ENCODE measurements around the gene PRDX5.

The PRDX5 gene

DNA sequence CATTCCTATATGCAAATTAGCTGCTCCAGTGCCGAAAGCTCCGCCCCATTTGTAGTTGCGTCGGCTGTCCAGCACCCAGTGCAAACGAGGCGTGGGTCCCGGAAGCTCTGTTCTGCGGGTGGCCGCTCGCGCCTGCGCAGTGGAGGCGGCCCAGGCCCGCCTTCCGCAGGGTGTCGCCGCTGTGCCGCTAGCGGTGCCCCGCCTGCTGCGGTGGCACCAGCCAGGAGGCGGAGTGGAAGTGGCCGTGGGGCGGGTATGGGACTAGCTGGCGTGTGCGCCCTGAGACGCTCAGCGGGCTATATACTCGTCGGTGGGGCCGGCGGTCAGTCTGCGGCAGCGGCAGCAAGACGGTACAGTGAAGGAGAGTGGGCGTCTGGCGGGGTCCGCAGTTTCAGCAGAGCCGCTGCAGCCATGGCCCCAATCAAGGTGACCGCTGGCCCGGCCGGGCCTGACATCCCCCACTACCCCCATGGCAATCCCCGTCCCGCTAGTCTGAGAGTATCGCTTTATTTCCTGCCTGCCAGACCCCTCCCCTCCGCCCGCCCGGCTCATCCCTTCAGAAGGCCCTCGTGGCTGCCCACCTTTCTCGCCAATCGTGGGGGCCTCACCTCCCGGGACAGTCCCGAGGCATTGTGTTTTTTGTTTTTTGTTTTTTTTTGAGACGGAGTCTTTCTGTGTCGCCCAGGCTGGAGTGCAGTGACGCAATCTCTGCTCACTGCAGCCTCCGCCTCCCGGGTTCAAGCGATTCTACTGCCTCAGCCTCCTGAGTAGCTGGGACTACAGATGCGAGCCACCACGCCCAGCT lies at the start of gene PRDX5:
PRDX5 (plus strand) TSS at position 161 of the 805 bp plus-strand sequence; CDS start at position 256, 95 bp downstream.
- peak; percentile 87 to 92 for DNase-seq (ENCODE audit: low read depth in 2 of 2)

DNA sequence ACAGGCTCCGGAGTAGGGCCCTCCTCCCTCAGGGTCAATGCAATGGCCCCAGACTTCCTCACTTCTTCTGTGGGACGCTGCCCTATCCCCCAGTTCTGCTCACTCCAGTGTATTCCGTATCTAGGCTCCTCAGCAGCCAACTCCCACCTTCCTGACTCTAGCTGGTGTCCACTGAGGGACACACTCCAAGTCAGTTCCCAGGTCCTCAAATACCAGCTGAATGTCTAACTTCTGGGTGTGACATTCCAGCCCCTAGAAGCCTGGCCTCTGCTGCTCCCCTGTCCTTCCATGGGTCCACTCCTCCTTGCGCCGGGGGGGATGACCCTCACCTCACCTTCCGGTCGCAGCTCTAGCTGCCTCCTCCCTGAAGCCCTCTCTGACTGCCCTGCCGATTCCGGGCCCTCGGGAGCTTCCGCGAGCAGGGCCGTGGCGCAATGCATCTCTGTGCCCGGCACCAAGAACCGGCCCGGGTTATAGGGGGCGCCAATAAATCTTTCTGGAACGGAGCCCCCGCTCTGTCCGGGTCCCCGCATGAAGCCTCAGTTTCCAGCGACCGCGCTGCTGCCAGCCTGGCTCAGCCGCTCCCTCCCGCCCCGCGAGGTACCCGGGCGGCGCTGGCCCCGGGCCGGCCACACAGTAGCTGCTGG lies 48.9 kb upstream of the PRDX5 start:
- DNase-seq (ENCODE audit: low read depth in 2 of 2): peak; percentile 23 to 54

DNA sequence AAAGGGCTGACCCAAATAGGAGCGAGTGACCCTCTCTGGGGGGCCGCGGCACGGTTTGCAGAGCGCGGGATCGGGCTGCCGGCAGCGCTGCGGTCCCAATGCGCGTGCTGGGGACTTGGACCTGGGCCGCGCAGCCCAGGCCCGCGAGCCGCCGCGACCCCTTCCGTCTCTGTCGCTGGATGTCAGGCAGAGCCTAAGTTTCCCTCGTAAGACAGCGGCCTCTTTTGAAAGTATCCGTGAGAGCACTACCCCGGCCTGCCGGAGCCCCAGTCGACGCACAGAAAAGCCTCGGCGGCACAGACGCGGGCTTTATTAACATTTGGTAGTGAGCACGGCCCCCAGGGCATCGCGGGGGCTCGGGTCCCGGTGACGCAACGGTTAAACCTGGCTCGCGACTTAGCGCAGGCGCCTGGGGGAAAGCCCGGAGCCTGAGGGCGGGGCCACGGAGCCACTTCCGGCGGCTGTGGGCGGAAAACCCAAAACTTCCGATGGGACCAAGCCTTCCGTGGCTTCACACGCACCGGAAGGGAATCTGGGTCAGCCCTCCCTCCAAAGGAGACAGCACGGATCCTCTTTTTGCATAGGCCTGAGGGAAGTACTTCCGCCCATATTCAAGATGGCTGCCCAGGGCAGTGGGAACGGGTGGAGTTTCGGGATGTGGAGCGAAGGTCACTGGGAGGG lies 48.2 kb upstream of the PRDX5 start:
- peak; percentile 97 to 98 for DNase-seq (ENCODE audit: low read depth in 2 of 2)

DNA sequence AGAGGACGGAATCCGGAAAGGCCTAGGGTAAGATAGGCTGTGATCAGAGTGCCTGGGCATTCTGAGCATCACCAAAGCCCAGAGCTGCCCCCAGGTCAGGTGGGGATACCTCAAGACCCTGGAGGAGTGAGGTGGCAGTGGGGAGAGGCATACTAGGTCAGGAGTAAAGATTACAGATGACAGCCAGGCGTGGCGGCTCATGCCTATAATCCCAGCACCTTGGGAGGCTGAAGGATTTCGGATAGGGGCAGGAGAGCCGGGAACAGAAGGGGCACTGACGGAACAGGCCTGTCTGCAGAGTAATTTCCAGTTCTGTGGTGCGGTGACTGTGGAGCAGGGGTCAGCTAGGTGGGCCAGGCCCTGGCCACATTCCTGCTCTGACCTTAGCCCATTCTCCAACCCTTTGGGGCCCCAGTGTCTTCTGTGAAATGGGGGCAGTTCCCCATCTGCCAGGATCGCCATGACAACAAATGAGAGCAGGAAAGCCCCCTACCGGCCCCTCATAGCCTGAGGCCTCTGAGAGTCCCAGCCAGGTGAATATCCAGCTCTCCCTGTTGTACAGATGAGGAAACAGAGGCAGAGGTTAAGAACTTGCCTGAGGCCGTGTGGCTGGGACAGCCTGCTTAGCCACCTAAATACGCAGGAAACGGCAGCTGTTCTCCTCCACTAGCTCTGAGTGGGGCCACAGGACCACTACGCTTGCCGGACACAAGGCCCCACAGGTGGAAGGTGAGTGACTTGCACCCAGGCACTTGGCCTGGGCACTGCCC lies 42.7 kb upstream of the PRDX5 start:
- DNase-seq (ENCODE audit: low read depth in 2 of 2): no peak

DNA sequence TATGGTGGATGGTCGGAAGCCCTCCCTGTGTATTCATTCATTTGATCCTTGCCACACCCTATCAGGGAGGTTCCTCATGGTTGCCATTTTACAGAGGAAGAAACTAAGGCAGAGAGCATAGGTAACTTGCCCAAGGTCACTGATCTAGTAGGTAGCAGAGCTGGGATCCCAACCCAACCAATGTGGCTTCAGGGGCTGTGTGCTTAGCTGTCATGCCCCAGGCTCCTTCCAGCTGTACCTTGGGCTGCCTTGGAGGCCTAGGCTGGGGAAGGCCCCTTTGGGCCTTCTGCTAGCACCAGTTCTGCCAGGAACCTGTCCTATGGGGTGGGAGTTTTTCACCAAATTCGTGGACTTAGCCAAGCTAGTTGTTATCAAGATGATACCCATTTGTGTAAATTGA lies 42.1 kb upstream of the PRDX5 start:
- no peak for DNase-seq (ENCODE audit: low read depth in 2 of 2)

DNA sequence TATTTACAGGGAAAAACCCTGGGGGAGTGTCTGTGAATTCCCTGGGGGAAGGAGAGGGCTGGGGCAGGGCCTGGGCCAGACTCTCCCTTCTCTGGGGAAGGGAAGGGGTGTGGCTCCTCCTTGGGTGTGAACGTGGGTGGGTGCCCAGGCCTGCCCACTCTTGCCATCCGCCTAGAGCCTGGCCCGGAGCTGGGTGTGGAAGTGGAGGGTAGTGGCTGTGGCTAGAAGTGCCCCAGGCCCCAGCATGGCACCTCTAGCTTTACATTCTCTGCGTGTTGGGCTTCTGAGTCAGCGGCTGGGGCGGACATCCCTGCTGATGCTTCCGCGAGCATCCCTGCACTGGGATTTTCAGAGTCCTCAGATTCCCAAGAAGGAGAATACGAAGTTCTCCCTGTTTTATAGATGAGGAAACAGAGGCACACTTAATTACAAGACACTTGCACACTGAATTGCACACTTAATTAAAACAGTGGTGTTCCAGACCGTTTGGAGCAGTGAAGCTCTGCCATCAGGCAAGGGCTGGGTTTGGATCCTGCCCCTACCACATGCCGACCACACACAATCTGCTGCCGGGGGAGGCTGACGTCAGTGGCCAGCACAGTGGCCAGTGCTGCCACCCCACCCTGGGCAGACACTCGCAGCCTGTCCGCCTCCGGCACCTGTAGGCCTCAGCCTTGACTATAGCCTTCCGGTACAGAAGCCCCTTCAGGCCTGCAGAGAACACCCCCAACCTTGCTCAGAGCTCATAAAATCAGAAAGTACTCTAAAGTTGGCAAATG lies 41.1 kb upstream of the PRDX5 start:
- no peak for DNase-seq (ENCODE audit: low read depth in 2 of 2)

DNA sequence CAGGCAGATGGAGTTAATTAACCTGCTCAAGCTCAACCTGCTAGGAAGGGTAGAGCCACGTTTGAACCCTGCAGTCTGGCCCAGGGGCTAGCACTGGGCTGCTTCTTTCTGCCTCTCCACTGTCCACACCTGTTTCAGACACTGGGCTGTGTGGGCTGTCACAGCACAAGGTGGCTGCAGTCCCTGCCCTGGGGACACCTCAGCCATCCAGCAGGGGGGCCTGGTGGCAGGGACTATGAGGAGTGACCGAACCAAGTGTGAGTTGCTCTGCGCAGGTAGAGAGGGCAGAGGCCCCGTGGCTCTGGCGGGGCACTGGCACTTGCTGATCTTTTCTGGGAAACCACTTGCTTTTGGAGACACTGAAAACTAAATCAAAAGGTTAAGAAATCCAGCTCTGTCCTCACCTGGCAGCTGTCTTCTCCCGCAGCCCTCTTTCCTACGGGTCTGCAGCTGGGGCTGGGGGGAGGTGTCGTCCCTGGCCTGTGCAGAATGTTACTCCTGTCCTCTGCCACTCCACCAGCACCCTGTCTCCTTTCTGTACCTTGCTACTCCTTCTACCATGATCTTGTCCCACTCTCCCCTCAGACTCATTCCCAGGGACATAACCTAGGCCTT lies 39.2 kb upstream of the PRDX5 start:
- no peak for DNase-seq (ENCODE audit: low read depth in 2 of 2)

DNA sequence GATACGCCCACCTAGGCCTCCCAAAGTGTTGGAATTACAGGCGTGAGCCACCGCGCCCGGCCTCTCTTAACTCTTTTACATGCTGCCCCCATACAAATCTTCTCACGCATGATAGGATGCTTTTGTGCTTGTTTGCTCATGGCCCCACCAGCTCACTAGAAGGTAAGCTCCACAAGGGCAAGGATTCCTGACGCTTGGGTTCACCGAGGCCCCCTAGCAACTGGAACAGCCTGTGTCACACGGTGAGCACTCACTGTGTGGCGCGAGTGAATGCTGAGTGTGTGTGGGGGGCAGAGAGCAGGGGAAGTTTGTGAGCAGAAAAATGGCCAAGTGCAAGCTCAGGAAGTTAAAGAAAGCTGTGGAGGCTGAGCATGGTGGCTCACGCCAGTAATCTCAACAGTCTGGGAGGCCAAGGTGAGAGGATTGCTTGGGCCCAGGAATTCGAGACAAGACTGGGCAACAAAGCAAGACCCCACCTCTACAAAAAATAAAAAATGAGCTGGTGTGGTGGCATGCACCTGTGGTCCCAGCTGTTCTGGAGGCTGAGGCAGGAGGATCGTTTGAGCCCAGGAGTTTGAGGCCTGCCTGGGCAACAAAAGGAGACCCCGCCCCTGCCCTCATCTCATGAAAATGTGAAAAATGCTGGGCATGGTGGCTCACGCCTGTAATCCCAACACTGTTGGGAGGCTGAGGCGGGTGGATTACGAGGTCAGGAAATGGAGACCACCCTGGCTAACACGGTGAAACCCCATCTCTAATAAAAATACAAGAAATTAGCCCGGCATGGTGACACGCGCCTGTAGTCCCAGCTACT lies 35.8 kb upstream of the PRDX5 start:
- DNase-seq (ENCODE audit: low read depth in 2 of 2): no peak

DNA sequence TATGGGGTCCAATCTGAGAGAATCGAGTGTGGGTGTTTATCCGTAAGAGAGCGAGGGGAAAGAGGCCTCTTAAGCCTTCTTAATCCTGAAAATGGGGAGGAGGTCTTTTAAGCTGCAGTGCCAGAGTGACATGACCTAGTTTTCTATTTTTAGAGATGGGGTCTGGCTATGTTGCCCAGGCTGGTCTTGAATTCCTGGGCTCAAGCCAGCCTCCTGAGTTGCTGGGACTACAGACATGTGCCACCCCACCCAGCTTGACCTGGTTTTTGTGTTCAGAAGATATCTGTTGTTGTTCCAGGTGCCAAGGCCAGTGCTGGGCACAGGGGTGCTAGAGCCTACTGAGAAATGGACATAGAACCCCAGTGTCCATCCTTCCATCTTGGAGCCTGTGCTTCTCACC lies 34.8 kb upstream of the PRDX5 start:
- DNase-seq (ENCODE audit: low read depth in 2 of 2): no peak

DNA sequence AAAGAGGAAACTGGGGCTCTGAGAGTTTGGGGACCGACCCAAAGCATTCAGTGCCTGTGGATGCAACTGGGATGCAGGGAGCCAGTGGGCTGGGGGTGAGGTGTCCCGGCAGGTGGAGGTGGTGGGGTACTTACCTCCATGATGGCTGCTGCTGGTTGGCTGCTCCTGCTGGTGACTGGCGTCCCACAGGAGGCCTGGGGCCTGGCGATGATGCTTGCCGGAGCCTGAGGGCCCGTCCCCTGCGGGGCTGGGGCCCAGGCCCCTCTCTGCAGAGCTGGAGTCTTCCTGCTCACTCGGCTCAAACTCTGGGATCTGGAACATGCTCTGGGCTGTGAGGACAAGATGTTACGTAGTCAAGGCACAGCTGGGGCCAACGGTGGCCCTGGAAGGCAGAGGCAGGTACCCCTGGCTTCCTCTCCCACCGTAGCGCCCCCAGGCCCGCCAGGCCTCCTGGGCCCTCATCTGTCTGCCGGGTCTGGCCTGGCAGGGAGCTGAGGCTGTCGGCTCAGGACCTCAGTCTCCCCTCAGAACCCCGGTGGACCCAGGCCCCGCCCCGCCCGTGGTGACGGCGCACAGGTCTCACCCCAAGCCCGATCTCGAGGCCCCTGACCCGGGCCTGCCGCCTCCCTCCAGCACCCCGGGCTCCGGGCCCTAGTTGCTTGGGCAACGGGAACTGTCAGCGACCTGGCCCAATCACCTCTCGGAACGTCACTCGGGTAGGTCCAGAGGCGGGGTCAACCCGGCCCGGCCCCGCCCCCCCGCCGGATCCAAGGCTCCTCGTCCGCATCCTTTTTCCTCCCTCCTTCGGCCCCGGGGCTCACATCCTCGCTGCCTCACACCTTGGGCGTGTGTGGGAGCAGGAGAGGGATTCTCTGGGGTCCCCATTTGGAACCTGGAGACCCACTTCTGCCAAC lies 33.6 kb upstream of the PRDX5 start, which contains the start of gene BAD:
BAD (minus strand) TSS at position 618 of the 914 bp plus-strand sequence; CDS start at position 321, 297 bp downstream.
- peak; percentile 87 to 93 for DNase-seq (ENCODE audit: low read depth in 2 of 2)

DNA sequence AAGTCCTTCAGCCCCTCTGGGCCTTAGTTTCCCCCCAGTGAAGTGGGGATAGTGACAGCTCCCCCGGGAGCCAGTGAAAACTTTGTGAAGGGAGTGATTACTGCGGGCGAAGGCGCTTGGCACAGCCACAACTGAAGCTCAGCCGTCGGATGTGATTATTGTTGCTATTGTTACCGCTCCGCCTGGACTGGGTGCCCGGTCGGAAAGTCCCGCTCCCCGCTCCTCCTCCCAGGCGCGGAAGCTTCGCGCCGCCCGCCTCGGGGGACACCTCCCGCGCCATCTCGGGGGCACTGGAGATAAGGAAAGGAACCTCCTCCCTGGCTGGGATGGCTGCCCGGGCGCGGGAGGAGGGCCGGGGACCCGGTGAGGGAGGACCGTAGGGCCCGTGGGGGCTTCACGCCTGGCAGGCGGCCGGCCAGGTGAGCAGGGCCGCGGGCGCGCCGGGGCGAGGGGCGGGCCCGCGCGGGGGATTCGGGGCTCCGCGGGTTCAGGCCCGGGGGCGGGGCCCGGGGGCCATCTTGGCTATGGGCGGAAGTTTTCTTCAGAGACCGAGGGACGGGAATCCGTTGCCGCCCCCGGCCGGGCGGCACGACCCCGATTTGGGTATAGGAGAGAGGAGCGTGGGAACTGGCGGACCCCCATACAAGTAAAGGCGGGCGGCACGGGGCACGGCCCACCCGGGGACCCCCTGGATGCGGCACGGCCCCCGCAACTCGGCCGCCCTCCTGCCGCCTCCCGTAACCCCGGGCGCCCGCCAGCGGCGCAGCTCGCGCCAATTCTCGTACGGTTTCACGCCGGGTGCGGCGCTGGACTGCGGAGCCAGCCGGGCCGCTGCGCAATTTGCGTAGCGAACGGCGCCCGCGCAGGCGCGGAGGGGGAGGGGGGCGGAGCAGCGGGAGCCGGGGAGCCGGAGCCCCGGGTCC lies 32.7 kb upstream of the PRDX5 start, which contains the start of gene GPR137:
GPR137 (plus strand) TSS at position 887 of the 923 bp plus-strand sequence. CDS start 677 bp downstream, outside the sequence.
- peak; percentile 85 for DNase-seq (ENCODE audit: low read depth in 2 of 2)

DNA sequence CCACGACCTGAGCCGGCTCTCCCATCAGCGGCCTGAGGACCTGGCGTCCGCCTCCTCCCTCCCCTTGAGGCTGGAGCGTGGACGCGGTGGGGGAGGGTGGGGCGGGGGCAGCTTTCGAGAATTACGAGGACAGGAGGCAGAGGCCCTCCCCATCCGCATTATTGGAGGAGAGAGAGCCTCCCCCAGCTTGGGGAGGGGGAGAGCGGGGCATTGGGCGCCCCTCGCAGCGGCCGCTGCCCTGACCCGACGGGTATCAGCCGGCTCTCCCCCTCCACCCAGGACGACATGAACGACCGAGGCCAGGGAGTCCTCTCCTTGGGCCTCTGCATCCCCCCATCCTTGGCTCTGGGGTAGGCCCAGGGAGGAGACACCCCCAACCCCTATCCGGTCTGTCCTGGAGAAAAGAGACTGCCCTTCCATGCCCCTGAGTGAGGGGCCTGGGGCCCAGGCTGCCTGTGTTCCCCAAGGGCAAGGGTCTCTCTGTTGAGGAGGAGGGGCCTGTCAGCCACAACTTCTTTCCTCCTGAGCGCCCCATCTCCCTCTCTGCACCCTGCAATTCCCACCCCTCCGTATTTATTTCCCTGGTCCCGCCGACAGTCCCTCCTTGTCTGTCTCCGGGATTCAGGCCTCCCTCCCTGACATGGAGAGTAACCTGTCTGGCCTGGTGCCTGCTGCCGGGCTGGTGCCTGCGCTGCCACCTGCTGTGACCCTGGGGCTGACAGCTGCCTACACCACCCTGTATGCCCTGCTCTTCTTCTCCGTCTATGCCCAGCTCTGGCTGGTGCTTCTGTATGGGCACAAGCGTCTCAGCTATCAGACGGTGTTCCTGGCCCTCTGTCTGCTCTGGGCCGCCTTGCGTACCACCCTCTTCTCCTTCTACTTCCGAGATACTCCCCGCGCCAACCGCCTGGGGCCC lies 31.8 kb upstream of the PRDX5 start:
- no peak for DNase-seq (ENCODE audit: low read depth in 2 of 2)

DNA sequence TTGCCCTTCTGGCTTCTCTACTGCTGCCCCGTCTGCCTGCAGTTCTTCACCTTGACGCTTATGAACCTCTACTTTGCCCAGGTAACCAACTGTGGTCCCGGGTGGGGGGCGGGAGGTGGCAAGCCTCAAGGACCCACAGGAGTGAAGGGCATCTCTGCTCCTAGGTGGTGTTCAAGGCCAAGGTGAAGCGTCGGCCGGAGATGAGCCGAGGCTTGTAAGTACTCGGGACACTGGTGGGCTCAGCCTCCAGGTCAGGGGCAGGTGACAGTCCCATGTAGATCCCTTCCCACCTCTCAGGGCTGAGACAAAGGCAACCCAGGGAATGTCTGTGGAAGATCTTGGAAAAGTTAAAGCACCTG lies 31.1 kb upstream of the PRDX5 start:
- no peak for DNase-seq (ENCODE audit: low read depth in 2 of 2)

DNA sequence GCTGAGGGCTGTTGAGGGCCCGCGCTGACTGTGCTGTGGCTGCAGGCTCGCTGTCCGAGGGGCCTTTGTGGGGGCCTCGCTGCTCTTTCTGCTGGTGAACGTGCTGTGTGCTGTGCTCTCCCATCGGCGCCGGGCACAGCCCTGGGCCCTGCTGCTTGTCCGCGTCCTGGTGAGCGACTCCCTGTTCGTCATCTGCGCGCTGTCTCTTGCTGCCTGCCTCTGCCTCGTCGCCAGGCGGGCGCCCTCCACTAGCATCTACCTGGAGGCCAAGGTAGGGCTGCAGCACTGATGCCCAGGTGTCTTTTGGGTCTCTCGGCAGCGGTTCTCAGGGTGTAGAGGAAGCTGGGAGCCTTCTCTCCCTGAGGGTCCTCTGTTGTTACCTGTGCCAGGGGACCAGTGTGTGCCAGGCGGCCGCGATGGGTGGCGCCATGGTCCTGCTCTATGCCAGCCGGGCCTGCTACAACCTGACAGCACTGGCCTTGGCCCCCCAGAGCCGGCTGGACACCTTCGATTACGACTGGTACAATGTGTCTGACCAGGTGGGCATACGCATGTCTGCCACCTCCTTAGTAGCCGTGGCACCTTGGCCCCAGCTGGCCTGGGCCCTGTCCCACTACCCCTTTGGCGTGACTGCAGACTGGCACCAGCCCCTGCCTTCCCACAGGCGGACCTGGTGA lies 30.1 kb upstream of the PRDX5 start:
- no peak for DNase-seq (ENCODE audit: low read depth in 2 of 2)

DNA sequence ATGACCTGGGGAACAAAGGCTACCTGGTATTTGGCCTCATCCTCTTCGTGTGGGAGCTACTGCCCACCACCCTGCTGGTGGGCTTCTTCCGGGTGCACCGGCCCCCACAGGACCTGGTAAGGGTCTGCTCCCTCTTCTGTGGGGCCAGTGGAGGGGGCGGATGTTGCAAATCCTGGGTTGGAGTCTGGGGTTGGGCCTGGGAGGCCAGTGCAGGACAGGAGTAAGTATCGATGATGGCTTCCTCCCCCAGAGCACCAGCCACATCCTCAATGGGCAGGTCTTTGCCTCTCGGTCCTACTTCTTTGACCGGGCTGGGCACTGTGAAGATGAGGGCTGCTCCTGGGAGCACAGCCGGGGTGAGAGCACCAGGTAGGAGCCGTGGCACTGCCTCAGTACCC lies 29.6 kb upstream of the PRDX5 start:
- DNase-seq (ENCODE audit: low read depth in 2 of 2): no peak

Data from stimulated activated CD4-positive, alpha-beta T cell treated with anti-CD3 and anti-CD28 coated beads, Interleukin-12 subunit alpha, Interleukin-12 subunit beta, amount 100 ng/mL, for 24 hours (primary cell).